Neuronal stem cell (in vitro differentiated cells): ENCODE results near the gene FRMD1.

ENCODE experiments used
- DNase-seq: peaks from one replicate; pipeline ENCODE4 v3.0.0-alpha.2; 2013; ENCODE audit warnings: low spot score
- H2AFZ ChIP-seq: one replicate; pipeline ENCODE4 v1.6.1; 2013; ENCODE audit warnings: mild to moderate bottlenecking, low read length, inconsistent platforms
- H2AK5ac ChIP-seq: 2 replicates; pipeline ENCODE4 v1.6.1; 2013; ENCODE audit warnings: low read depth, mild to moderate bottlenecking, inconsistent platforms, low read length, moderate library complexity, mixed read lengths
- H2BK120ac ChIP-seq: 2 replicates; pipeline ENCODE4 v1.6.1; 2013; ENCODE audit warnings: low read depth, mild to moderate bottlenecking, inconsistent platforms, low read length, moderate library complexity, mixed read lengths
- H2BK12ac ChIP-seq: one replicate; pipeline ENCODE4 v1.6.1; 2013; ENCODE audit warnings: low read length, inconsistent platforms
- H2BK15ac ChIP-seq: 2 replicates; pipeline ENCODE4 v1.6.1; 2013; ENCODE audit warnings: mild to moderate bottlenecking, low read length, inconsistent platforms, mixed read lengths
- H2BK5ac ChIP-seq: one replicate; pipeline ENCODE4 v1.6.1; 2013; ENCODE audit warnings: inconsistent platforms, mild to moderate bottlenecking, low read length, moderate library complexity
- H3K14ac ChIP-seq: one replicate; pipeline ENCODE4 v1.6.1; 2013; ENCODE audit warnings: low read length, inconsistent platforms
- H3K18ac ChIP-seq: 2 replicates; pipeline ENCODE4 v1.6.1; 2013; ENCODE audit warnings: low read length, inconsistent platforms
- H3K23ac ChIP-seq: 2 replicates; pipeline ENCODE4 v1.6.1; 2013; ENCODE audit warnings: low read depth, mild to moderate bottlenecking, mixed read lengths, low read length, inconsistent platforms; ENCODE audit not compliant: poor library complexity
- H3K27ac ChIP-seq: replicated peaks from 3 replicates; pipeline ENCODE4 v1.5.1; 2013; ENCODE audit warnings: low read length, inconsistent platforms
- H3K27me3 ChIP-seq, 3 experiments: 2 replicates each; pipeline ENCODE4 v1.6.1; 2013; ENCODE audit warnings: low read length in 3 of 3, mild to moderate bottlenecking in 2 of 3, inconsistent platforms in 1 of 3, low read depth in 1 of 3, mixed read lengths in 1 of 3, moderate library complexity in 1 of 3; ENCODE audit not compliant: control insufficient read depth in 3 of 3, insufficient read depth in 3 of 3
- H3K36me3 ChIP-seq, 2 donors: replicated peaks in 1 of 2; 2 replicates each; pipeline ENCODE4 v1.6.1; 2013; ENCODE audit warnings: low read length in 2 of 2; ENCODE audit not compliant: control insufficient read depth in 2 of 2, insufficient read depth in 2 of 2
- H3K4ac ChIP-seq: 2 replicates; pipeline ENCODE4 v1.6.1; 2013; ENCODE audit warnings: inconsistent platforms, mild to moderate bottlenecking, low read length, moderate library complexity
- H3K4me1 ChIP-seq, 2 donors: 1 replicate in 1 of 2; 2 replicates in 1 of 2; pipeline ENCODE4 v1.6.1; 2013; ENCODE audit warnings: low read length in 2 of 2, low read depth in 1 of 2; ENCODE audit not compliant: control insufficient read depth in 2 of 2, insufficient read depth in 1 of 2
- H3K4me2 ChIP-seq: one replicate; pipeline ENCODE4 v1.6.1; 2013; ENCODE audit warnings: mild to moderate bottlenecking, low read length, inconsistent platforms; ENCODE audit not compliant: insufficient read depth, poor library complexity, severe bottlenecking
- H3K4me3 ChIP-seq, 2 donors: 2 replicates each; pipeline ENCODE4 v1.5.1; 2013; ENCODE audit warnings: low read length in 2 of 2, mild to moderate bottlenecking in 2 of 2, inconsistent platforms in 1 of 2, moderate library complexity in 1 of 2
- H3K79me1 ChIP-seq: one replicate; pipeline ENCODE4 v1.6.1; 2013; ENCODE audit warnings: low read depth, mild to moderate bottlenecking, inconsistent platforms, low read length, moderate library complexity
- H3K9ac ChIP-seq: one replicate; pipeline ENCODE4 v1.6.1; 2013; ENCODE audit warnings: mild to moderate bottlenecking, low read depth, low read length, inconsistent platforms; ENCODE audit not compliant: poor library complexity
- H3K9me3 ChIP-seq, 2 donors: replicated peaks in 1 of 2; 2 replicates each; pipeline versions ENCODE3 to v1.6.1; 2013; ENCODE audit warnings: low read length in 2 of 2, mild to moderate bottlenecking in 2 of 2, inconsistent platforms in 1 of 2, low read depth in 1 of 2, mixed read lengths in 1 of 2, moderate library complexity in 1 of 2; ENCODE audit not compliant: control insufficient read depth in 2 of 2, insufficient read depth in 1 of 2
- H4K8ac ChIP-seq: one replicate; pipeline ENCODE4 v1.6.1; 2013; ENCODE audit warnings: low read depth, mild to moderate bottlenecking, inconsistent platforms, low read length, moderate library complexity
- H4K91ac ChIP-seq: one replicate; pipeline ENCODE4 v1.6.1; 2013; ENCODE audit warnings: low read length, low read depth, mild to moderate bottlenecking, inconsistent platforms; ENCODE audit not compliant: poor library complexity
- WGBS, 2 donors: extraction: QIAGEN DNeasy Blood & Tissue Kit; methylation state at CpG; one replicate each; pipeline ENCODE4 v1.1.7; 2013; ENCODE audit warnings: missing lambda C conversion rate in 2 of 2, mixed read lengths in 1 of 2; ENCODE audit not compliant: insufficient read length in 2 of 2, insufficient replicate concordance in 1 of 2; ENCODE audit errors: extremely low coverage in 2 of 2; 5-methylcytosine and 5-hydroxymethylcytosine counted together

FRMD1 gene

GRCh38 chr6:168045141-168045691, 33.8 kb downstream of the FRMD1 start:
- peak overlapping the region; percentile 86 for H2AK5ac ChIP-seq
- H2BK12ac ChIP-seq = peak overlapping the region; percentile 16
- peak overlapping the region; percentile 84 for H3K4ac ChIP-seq
- peak overlapping the region; percentile 92 for H3K18ac ChIP-seq
- H3K27ac ChIP-seq = no peak overlapping the region
- H3K36me3 ChIP-seq = peaks cover 0 to 2% of the 10 kb centered on the region in 2 donors
- no peak overlapping the region for H2BK120ac ChIP-seq
- H3K9ac ChIP-seq = no peak overlapping the region
- DNase-seq = no peak
- no peak overlapping the region for H2BK5ac ChIP-seq
- H3K4me2 ChIP-seq = no peak overlapping the region
- peaks cover 1% of the 10 kb centered on the region for H3K79me1 ChIP-seq
- peak overlapping the region; percentile 31 for H2AFZ ChIP-seq
- no peak overlapping the region for H3K4me3 ChIP-seq
- H3K14ac ChIP-seq = peak overlapping the region; percentile 75
- no peaks in the 10 kb centered on the region for H3K4me1 ChIP-seq
- no peak overlapping the region for H4K91ac ChIP-seq
- no CpG with 5 or more reads among the region's 19 CpGs for WGBS, 2 donors
- H4K8ac ChIP-seq = no peak overlapping the region
- peaks cover 11 to 15% of the 10 kb centered on the region in 2 donors for H3K9me3 ChIP-seq
- no peaks in the 10 kb centered on the region for H3K27me3 ChIP-seq
- peak overlapping the region; percentile 85 for H3K23ac ChIP-seq
- peak overlapping the region; percentile 81 for H2BK15ac ChIP-seq

- Histone ChIP-seq H3K4me3 (no peak overlapping the region), H2BK120ac (no peak overlapping the region), H3K4me1 (no peaks in the 10 kb centered on the region), H2BK5ac (no peak overlapping the region), H3K23ac (no peak overlapping the region), H3K14ac (no peak overlapping the region), H3K18ac (peak overlapping the region; percentile 92), H3K27me3 (no peaks in the 10 kb centered on the region), H3K36me3 (peaks cover 0 to 2% of the 10 kb centered on the region in 2 donors), H3K79me1 (peaks cover 1% of the 10 kb centered on the region), H3K4ac (no peak overlapping the region), H4K8ac (no peak overlapping the region), H2BK12ac (peak overlapping the region; percentile 58), H4K91ac (no peak overlapping the region), H3K9ac (no peak overlapping the region), H2AFZ (no peak overlapping the region), H2AK5ac (no peak overlapping the region), H3K9me3 (peaks cover 16 to 19% of the 10 kb centered on the region in 2 donors), H3K4me2 (no peak overlapping the region), H3K27ac (no peak overlapping the region), H2BK15ac (no peak overlapping the region)
- DNase-seq = no peak
- WGBS, 2 donors = no CpG with 5 or more reads among the region's 28 CpGs
These were observed 34.4 kb downstream of the FRMD1 start for GRCh38 chr6:168044521-168045130.

GRCh38 chr6:168043848-168044415, 35.1 kb downstream of the FRMD1 start:
- Histone ChIP-seq H3K9ac (no peak overlapping the region), H3K23ac (no peak overlapping the region), H3K4me1 (no peaks in the 10 kb centered on the region), H3K9me3 (peaks cover 22 to 23% of the 10 kb centered on the region in 2 donors), H3K79me1 (peaks cover 1% of the 10 kb centered on the region), H3K4me2 (no peak overlapping the region), H2BK5ac (no peak overlapping the region), H3K4me3 (no peak overlapping the region), H3K18ac (no peak overlapping the region), H4K8ac (no peak overlapping the region), H3K36me3 (peaks cover 0 to 2% of the 10 kb centered on the region in 2 donors), H2AK5ac (no peak overlapping the region), H3K4ac (no peak overlapping the region), H2BK120ac (no peak overlapping the region), H2BK15ac (no peak overlapping the region), H3K14ac (peak overlapping the region; percentile 4), H3K27ac (no peak overlapping the region), H2BK12ac (no peak overlapping the region), H4K91ac (no peak overlapping the region), H3K27me3 (no peaks in the 10 kb centered on the region), H2AFZ (no peak overlapping the region)
- no peak for DNase-seq
- whole genome bisulfite sequencing, 2 donors = no CpG with 5 or more reads among the region's 21 CpGs

GRCh38 chr6:168043193-168043847, 35.7 kb downstream of the FRMD1 start:
- peaks cover 27 to 28% of the 10 kb centered on the region in 2 donors for H3K9me3 ChIP-seq
- no peak overlapping the region for H2AFZ ChIP-seq
- peaks cover 0 to 4% of the 10 kb centered on the region in 2 donors for H3K36me3 ChIP-seq
- H3K4me2 ChIP-seq = no peak overlapping the region
- no peak overlapping the region for H3K4me3 ChIP-seq
- no peak overlapping the region for H2AK5ac ChIP-seq
- H2BK12ac ChIP-seq = no peak overlapping the region
- WGBS, 2 donors = no CpG with 5 or more reads among the region's 17 CpGs
- no peak overlapping the region for H3K18ac ChIP-seq
- H3K79me1 ChIP-seq = no peaks in the 10 kb centered on the region
- no peak overlapping the region for H3K23ac ChIP-seq
- H4K91ac ChIP-seq = no peak overlapping the region
- H3K27ac ChIP-seq = no peak overlapping the region
- peak overlapping the region; percentile 51 for H3K14ac ChIP-seq
- no peak for DNase-seq
- H3K4me1 ChIP-seq = no peaks in the 10 kb centered on the region
- H2BK5ac ChIP-seq = peak overlapping the region; percentile 63
- peak overlapping the region; percentile 41 for H2BK120ac ChIP-seq
- H3K27me3 ChIP-seq = no peaks in the 10 kb centered on the region
- no peak overlapping the region for H2BK15ac ChIP-seq
- H4K8ac ChIP-seq = no peak overlapping the region
- no peak overlapping the region for H3K9ac ChIP-seq
- H3K4ac ChIP-seq = no peak overlapping the region
